Fibroblast of lung (primary cell): Measurements from ENCODE around the gene TICRR. TPM values are rescaled to one million over a fixed set of nuclear protein-coding genes. Genes with fewer than 3 reads are reported as not detected.

Source experiments
- DNase-seq, 2 donors: peaks; one replicate each; pipeline versions ENCODE4 v3.0.0 to v3.0.0-alpha.2; 2010; ENCODE audit warnings: low read depth in 2 of 2
- H2AFZ ChIP-seq: 2 replicates; pipeline ENCODE4 v1.5.1; 2012; ENCODE audit warnings: low read length, control low read depth, inconsistent platforms
- H3K27ac ChIP-seq: 2 replicates; pipeline ENCODE4 v1.5.1; 2011; ENCODE audit warnings: low read length, control low read depth; ENCODE audit not compliant: insufficient read depth
- H3K27me3 ChIP-seq: 2 replicates; pipeline ENCODE4 v1.5.1; 2011; ENCODE audit warnings: mild to moderate bottlenecking, low read length; ENCODE audit not compliant: control insufficient read depth, insufficient read depth
- H3K36me3 ChIP-seq: 2 replicates; pipeline ENCODE4 v1.5.1; 2011; ENCODE audit warnings: low read length; ENCODE audit not compliant: control insufficient read depth, insufficient read depth
- H3K4me1 ChIP-seq: 2 replicates; pipeline ENCODE4 v1.5.1; 2011; ENCODE audit warnings: low read length; ENCODE audit not compliant: control insufficient read depth, insufficient read depth; ENCODE audit errors: extremely low read depth
- H3K4me2 ChIP-seq: 2 replicates; pipeline ENCODE4 v1.5.1; 2011; ENCODE audit warnings: low read length, control low read depth; ENCODE audit not compliant: insufficient read depth; ENCODE audit errors: extremely low read depth
- H3K4me3 ChIP-seq, 4 experiments: fragments of 200-600 bp in 1 of 4; sonication (generic) in 1 of 4; replicated peaks in 1 of 4; 2 replicates each; pipeline ENCODE4 v1.5.1; 2011 to 2016; ENCODE audit warnings: low read length in 4 of 4, low read depth in 3 of 4, mild to moderate bottlenecking in 3 of 4, control low read depth in 2 of 4, inconsistent platforms in 1 of 4, mixed read lengths in 1 of 4; ENCODE audit not compliant: insufficient read depth in 1 of 4; ENCODE audit errors: control extremely low read depth in 1 of 4
- H3K79me2 ChIP-seq: 2 replicates; pipeline ENCODE4 v1.5.1; 2012; ENCODE audit warnings: mild to moderate bottlenecking, low read length, inconsistent platforms; ENCODE audit not compliant: control insufficient read depth, insufficient read depth
- H3K9ac ChIP-seq: 2 replicates; pipeline ENCODE4 v1.5.1; 2011; ENCODE audit warnings: mild to moderate bottlenecking, low read length, control low read depth; ENCODE audit not compliant: insufficient read depth
- H3K9me3 ChIP-seq: 2 replicates; pipeline ENCODE4 v1.5.1; 2012; ENCODE audit warnings: low read depth, low read length; ENCODE audit not compliant: control insufficient read depth, insufficient read depth
- H4K20me1 ChIP-seq: 2 replicates; pipeline ENCODE4 v1.5.1; 2011; ENCODE audit warnings: low read length; ENCODE audit not compliant: control insufficient read depth, insufficient read depth; ENCODE audit errors: extremely low read depth
- EZH2 ChIP-seq: IDR thresholded peaks from 2 replicates; pipeline ENCODE4 v1.5.1; 2012; ENCODE audit warnings: low read length, control low read depth, mild to moderate bottlenecking; ENCODE audit errors: missing control alignments
- polyA plus RNA-seq, 2 donors: library from polyadenylated mRNA; depleted of rRNA in 1 of 2; stranded (reverse) in 1 of 2; unstranded in 1 of 2; fragments of >200 nt; gene quantifications; 2 replicates each; pipeline ENCODE4 v1.2.1, GENCODE V29; 2011 to 2012; ENCODE audit warnings: missing spikeins in 1 of 2
- total RNA-seq: library from RNA; depleted of rRNA; stranded (reverse); fragments of >200 nt; gene quantifications from 2 replicates; pipeline ENCODE4 v1.2.1, GENCODE V29; 2014
- TF ChIP-seq, protein P1 (sequence below), 2 donors: IDR thresholded peaks in 1 of 2; conservative IDR thresholded peaks in 1 of 2; 1 replicate in 1 of 2; 2 replicates in 1 of 2; pipeline ENCODE4 v1.5.1; 2011 to 2012; ENCODE audit warnings: low read length in 2 of 2, control low read depth in 1 of 2, inconsistent platforms in 1 of 2, low read depth in 1 of 2, mild to moderate bottlenecking in 1 of 2

TICRR gene
- total and polyA plus RNA-seq, 2 donors (not counting 1 experiment from before 2014, with no cell fraction given), result 1.2 to 1.6 TPM

DNA sequence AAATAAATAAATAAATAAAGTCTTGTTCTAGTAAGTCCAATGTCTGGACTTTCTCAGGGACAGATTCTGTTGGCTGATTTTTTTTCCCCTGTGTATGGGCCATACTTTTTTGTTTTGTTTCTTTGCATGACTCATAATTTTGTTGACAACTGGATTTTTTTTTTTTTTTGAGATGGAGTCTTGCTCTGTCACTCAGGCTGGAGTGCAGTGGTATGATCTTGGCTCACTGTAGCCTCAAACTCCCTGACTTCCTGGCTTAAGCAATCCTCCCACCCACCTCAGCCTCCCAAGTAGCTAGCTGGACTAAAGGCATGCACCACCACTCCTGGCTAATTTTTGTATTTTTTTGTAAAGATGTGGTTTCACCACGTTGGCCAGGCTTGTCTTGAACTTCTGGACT is 38.9 kb downstream of the TICRR start:
- H2AFZ ChIP-seq, result no peak overlapping the region
- H3K9ac ChIP-seq, result no peak overlapping the region
- no peak overlapping the region for H3K4me2 ChIP-seq
- H3K27ac ChIP-seq, result no peak overlapping the region
- no peaks in the 10 kb centered on the region for H3K36me3 ChIP-seq
- no peaks in the 10 kb centered on the region for H4K20me1 ChIP-seq
- no peaks in the 10 kb centered on the region for H3K27me3 ChIP-seq
- TF ChIP-seq, protein P1, sequence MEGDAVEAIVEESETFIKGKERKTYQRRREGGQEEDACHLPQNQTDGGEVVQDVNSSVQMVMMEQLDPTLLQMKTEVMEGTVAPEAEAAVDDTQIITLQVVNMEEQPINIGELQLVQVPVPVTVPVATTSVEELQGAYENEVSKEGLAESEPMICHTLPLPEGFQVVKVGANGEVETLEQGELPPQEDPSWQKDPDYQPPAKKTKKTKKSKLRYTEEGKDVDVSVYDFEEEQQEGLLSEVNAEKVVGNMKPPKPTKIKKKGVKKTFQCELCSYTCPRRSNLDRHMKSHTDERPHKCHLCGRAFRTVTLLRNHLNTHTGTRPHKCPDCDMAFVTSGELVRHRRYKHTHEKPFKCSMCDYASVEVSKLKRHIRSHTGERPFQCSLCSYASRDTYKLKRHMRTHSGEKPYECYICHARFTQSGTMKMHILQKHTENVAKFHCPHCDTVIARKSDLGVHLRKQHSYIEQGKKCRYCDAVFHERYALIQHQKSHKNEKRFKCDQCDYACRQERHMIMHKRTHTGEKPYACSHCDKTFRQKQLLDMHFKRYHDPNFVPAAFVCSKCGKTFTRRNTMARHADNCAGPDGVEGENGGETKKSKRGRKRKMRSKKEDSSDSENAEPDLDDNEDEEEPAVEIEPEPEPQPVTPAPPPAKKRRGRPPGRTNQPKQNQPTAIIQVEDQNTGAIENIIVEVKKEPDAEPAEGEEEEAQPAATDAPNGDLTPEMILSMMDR (conservative IDR thresholded peaks at IDR 0.05 in 1 of 2, IDR thresholded peaks at IDR 0.05 in 1 of 2; ENCODE audit: low read depth in 1 of 2, low read length in 2 of 2), result no peak
- TF ChIP-seq EZH2, result no peak
- H3K4me3 ChIP-seq, result no peak overlapping the region
- H3K79me2 ChIP-seq, result no peaks in the 10 kb centered on the region
- DNase-seq, result no peak
- no peaks in the 10 kb centered on the region for H3K4me1 ChIP-seq
- no peaks in the 10 kb centered on the region for H3K9me3 ChIP-seq

DNA sequence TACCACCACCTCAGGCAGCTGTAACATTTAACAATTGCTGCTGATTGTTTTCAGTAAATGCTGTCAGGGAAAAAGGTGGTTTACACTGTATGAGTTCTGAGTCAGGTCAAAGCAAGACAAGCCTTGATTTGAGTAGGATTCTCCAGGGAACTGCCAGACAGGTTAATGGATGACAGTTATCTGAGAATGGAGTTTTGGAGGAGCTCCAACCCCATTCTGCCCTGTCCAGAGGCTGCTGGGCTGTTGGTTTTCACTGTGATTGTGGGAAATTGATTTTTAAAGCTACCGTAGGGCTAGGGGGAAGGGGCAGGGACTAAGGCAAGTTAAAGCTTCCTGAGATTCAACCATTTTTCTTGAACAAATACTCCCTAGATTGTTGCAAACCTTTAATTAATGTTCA is 39.9 kb downstream of the TICRR start:
- Histone ChIP-seq H3K36me3 (peaks cover 2% of the 10 kb centered on the region), H3K79me2 (no peaks in the 10 kb centered on the region), H3K27me3 (no peaks in the 10 kb centered on the region), H3K4me2 (no peak overlapping the region), H3K9me3 (no peaks in the 10 kb centered on the region), H4K20me1 (no peaks in the 10 kb centered on the region), H3K4me1 (no peaks in the 10 kb centered on the region), H2AFZ (no peak overlapping the region), H3K4me3 (no peak overlapping the region), H3K27ac (no peak overlapping the region), H3K9ac (no peak overlapping the region)
- peak in 1 of 2 donors; percentile 9 for DNase-seq
- TF ChIP-seq, protein P1 (conservative IDR thresholded peaks at IDR 0.05 in 1 of 2, IDR thresholded peaks at IDR 0.05 in 1 of 2; ENCODE audit: low read depth in 1 of 2, low read length in 2 of 2), result no peak
- TF ChIP-seq EZH2, result no peak

DNA sequence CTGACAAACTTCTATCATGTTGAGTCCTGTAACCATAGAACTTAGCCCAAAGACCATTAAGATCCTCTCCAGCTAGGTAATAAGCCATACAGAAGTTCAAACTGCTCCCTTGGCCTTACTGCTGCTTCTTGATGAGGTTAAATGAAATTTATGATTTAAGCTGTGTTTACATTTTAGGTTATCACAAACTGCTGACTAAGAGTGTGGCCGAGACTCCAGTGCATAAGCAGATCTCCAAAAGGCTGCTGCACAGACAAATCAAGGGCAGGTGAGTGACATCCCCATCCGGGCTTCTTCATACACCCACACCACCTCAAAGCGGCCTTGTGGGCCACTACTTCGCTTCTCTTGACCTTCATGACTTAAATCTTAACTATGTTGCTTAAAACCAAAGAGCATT is 41.0 kb downstream of the TICRR start:
- TF ChIP-seq, protein P1 (conservative IDR thresholded peaks at IDR 0.05 in 1 of 2, IDR thresholded peaks at IDR 0.05 in 1 of 2; ENCODE audit: low read depth in 1 of 2, low read length in 2 of 2), result no peak
- no peak for TF ChIP-seq EZH2
- Histone ChIP-seq H3K4me3 (no peak overlapping the region), H3K36me3 (peaks cover 2% of the 10 kb centered on the region), H3K9me3 (no peaks in the 10 kb centered on the region), H4K20me1 (no peaks in the 10 kb centered on the region), H3K79me2 (no peaks in the 10 kb centered on the region), H3K27ac (no peak overlapping the region), H3K9ac (no peak overlapping the region), H2AFZ (no peak overlapping the region), H3K4me2 (no peak overlapping the region), H3K4me1 (no peaks in the 10 kb centered on the region), H3K27me3 (no peaks in the 10 kb centered on the region)
- DNase-seq, result no peak
